ENCODE data around the gene CDH18.
"Not testable (repeated sequence)": the region's sequence is repeated elsewhere in the genome, so short reads cannot be mapped to it uniquely, and the experiment has no call there.

CDH18 gene

DNA sequence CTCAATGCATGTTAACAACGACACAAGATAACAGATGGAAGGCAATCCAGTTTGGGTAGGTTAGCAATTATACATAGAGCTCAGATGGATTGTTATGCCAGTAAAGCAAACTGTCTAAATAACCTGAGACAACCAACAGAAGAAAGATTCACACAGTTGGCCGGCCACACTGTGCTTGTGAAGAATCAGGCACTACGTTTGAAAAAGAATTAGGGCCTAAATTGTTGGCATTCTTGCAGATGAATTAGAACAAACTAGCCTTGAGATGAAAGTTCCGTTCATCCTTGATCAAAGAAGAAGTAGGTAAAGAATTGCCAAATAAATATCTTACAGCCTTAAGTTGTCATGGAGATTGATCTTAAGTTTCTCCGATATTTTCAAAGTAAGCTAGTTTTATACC, 210.6 kb downstream of the CDH18 start:
- Histone ChIP-seq H3F3A (ENCODE audit: insufficient read depth, low read length) (no peaks in the 10 kb centered on the region), H3K9ac (ENCODE audit: low read length) (no peak overlapping the region), H3K9me2 (ENCODE audit: low read depth, low read length) (no peaks in the 10 kb centered on the region), H3K27me3 (ENCODE audit: insufficient read depth, low read length) (no peaks in the 10 kb centered on the region), H3K4me1 (ENCODE audit: insufficient read depth, low read length, severe bottlenecking) (no peaks in the 10 kb centered on the region), H3K27ac (ENCODE audit: low read depth, low read length, poor library complexity, severe bottlenecking) (no peak overlapping the region), H4K20me1 (ENCODE audit: insufficient read depth, low read length) (no peaks in the 10 kb centered on the region), H3K9me3 (ENCODE audit: low read length) (no peaks in the 10 kb centered on the region), H2AFZ (ENCODE audit: low read length) (no peak overlapping the region), H3K4me3 (ENCODE audit: low read depth, low read length, poor library complexity, severe bottlenecking) (no peak overlapping the region), H3K4me2 (ENCODE audit: low read length) (no peak overlapping the region), H3K79me2 (ENCODE audit: insufficient read depth, low read length) (no peaks in the 10 kb centered on the region), H3K36me3 (ENCODE audit: insufficient read depth, low read length) (no peaks in the 10 kb centered on the region)
- TF ChIP-seq EZH2 (IDR thresholded peaks at IDR 0.05; ENCODE audit: borderline replicate concordance, low read length) (no peak), CTCF (IDR thresholded peaks at IDR 0.05; ENCODE audit: low read length) (no peak)

DNA sequence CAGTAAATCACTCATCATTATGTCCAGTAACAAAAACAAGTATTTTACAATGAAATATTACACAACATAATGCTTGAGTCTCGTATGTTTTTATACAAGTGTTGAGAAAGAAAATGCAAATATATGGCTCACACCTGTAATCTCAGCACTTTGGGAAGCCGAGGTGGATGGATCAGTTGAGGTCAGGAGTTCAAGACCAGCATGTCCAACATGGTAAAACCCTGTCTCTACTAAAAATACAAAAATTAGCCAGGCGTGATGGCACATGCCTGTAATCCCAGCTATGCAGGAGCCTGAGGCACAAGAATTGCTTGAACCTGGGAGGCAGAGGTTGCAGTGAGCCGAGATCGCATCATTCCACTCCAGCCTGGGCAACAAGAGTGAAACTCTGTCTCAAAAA, 211.1 kb downstream of the CDH18 start:
- not testable (repeated sequence) for H3K79me2 ChIP-seq (ENCODE audit: insufficient read depth, low read length); H3F3A ChIP-seq (ENCODE audit: insufficient read depth, low read length); H3K4me1 ChIP-seq (ENCODE audit: insufficient read depth, low read length, severe bottlenecking); H4K20me1 ChIP-seq (ENCODE audit: insufficient read depth, low read length); H3K9me2 ChIP-seq (ENCODE audit: low read depth, low read length); H3K36me3 ChIP-seq (ENCODE audit: insufficient read depth, low read length); H3K9ac ChIP-seq (ENCODE audit: low read length); H2AFZ ChIP-seq (ENCODE audit: low read length); H3K4me2 ChIP-seq (ENCODE audit: low read length); H3K27me3 ChIP-seq (ENCODE audit: insufficient read depth, low read length); H3K9me3 ChIP-seq (ENCODE audit: low read length); H3K27ac ChIP-seq (ENCODE audit: low read depth, low read length, poor library complexity, severe bottlenecking); H3K4me3 ChIP-seq (ENCODE audit: low read depth, low read length, poor library complexity, severe bottlenecking)

GRCh38 chr5:19771174-19771835, 216.7 kb downstream of the CDH18 start:
- Histone ChIP-seq H3K9me2 (ENCODE audit: low read depth, low read length) (no peaks in the 10 kb centered on the region), H4K20me1 (ENCODE audit: insufficient read depth, low read length) (no peaks in the 10 kb centered on the region), H3K27ac (ENCODE audit: low read depth, low read length, poor library complexity, severe bottlenecking) (no peak overlapping the region), H3K4me1 (ENCODE audit: insufficient read depth, low read length, severe bottlenecking) (no peaks in the 10 kb centered on the region), H3K79me2 (ENCODE audit: insufficient read depth, low read length) (no peaks in the 10 kb centered on the region), H3K9me3 (ENCODE audit: low read length) (no peaks in the 10 kb centered on the region), H3K36me3 (ENCODE audit: insufficient read depth, low read length) (no peaks in the 10 kb centered on the region), H3K27me3 (ENCODE audit: insufficient read depth, low read length) (no peaks in the 10 kb centered on the region), H3K9ac (ENCODE audit: low read length) (no peak overlapping the region), H3F3A (ENCODE audit: insufficient read depth, low read length) (no peaks in the 10 kb centered on the region), H3K4me2 (ENCODE audit: low read length) (no peak overlapping the region), H3K4me3 (ENCODE audit: low read depth, low read length, poor library complexity, severe bottlenecking) (no peak overlapping the region), H2AFZ (ENCODE audit: low read length) (no peak overlapping the region)
- TF ChIP-seq EZH2 (IDR thresholded peaks at IDR 0.05; ENCODE audit: borderline replicate concordance, low read length) (no peak), CTCF (IDR thresholded peaks at IDR 0.05; ENCODE audit: low read length) (no peak)

GRCh38 chr5:19770396-19770795, 217.6 kb downstream of the CDH18 start:
- Histone ChIP-seq H3K4me3 (ENCODE audit: low read depth, low read length, poor library complexity, severe bottlenecking) (no peak overlapping the region), H3K9me2 (ENCODE audit: low read depth, low read length) (no peaks in the 10 kb centered on the region), H3K4me2 (ENCODE audit: low read length) (no peak overlapping the region), H2AFZ (ENCODE audit: low read length) (no peak overlapping the region), H3K27ac (ENCODE audit: low read depth, low read length, poor library complexity, severe bottlenecking) (no peak overlapping the region), H3K36me3 (ENCODE audit: insufficient read depth, low read length) (no peaks in the 10 kb centered on the region), H4K20me1 (ENCODE audit: insufficient read depth, low read length) (no peaks in the 10 kb centered on the region), H3K27me3 (ENCODE audit: insufficient read depth, low read length) (no peaks in the 10 kb centered on the region), H3K79me2 (ENCODE audit: insufficient read depth, low read length) (no peaks in the 10 kb centered on the region), H3K9ac (ENCODE audit: low read length) (no peak overlapping the region), H3K9me3 (ENCODE audit: low read length) (no peaks in the 10 kb centered on the region), H3F3A (ENCODE audit: insufficient read depth, low read length) (no peaks in the 10 kb centered on the region), H3K4me1 (ENCODE audit: insufficient read depth, low read length, severe bottlenecking) (no peaks in the 10 kb centered on the region)
- TF ChIP-seq CTCF (IDR thresholded peaks at IDR 0.05; ENCODE audit: low read length), result no peak
- TF ChIP-seq EZH2 (IDR thresholded peaks at IDR 0.05; ENCODE audit: borderline replicate concordance, low read length), result no peak

Data from OCI-LY1 (cell line).